GM19193 (cell line): ENCODE results near the gene SPATA33.
A peak's percentile ranks its signal among the peaks of the same experiment; 100 is the strongest.

Experiments
- POLR2A ChIP-seq: IDR thresholded peaks from 4 replicates; pipeline ENCODE4 v1.6.1; 2011; ENCODE audit not compliant: insufficient read depth, insufficient read length; ENCODE audit errors: extremely low read depth

SPATA33 gene

GRCh38 chr16:89695875-89696669 is 38.4 kb downstream of the SPATA33 start:
- TF ChIP-seq POLR2A: no peak

GRCh38 chr16:89696670-89697128 is 39.1 kb downstream of the SPATA33 start:
- TF ChIP-seq POLR2A: peak; percentile 30

GRCh38 chr16:89697161-89697615 is 39.6 kb downstream of the SPATA33 start:
- no peak for TF ChIP-seq POLR2A

GRCh38 chr16:89697616-89698331 is 40.1 kb downstream of the SPATA33 start:
- TF ChIP-seq POLR2A: no peak

- TF ChIP-seq POLR2A: no peak
Observed at GRCh38 chr16:89700100-89700648, 42.5 kb downstream of the SPATA33 start.

GRCh38 chr16:89700649-89701424 is 43.2 kb downstream of the SPATA33 start:
- no peak for TF ChIP-seq POLR2A

- peak; percentile 61 for TF ChIP-seq POLR2A
Observed at GRCh38 chr16:89701425-89702406, 44.1 kb downstream of the SPATA33 start, which contains the start of gene SPATA2L. Gene SPATA2L (minus strand): TSS chr16:89701705. CDS start chr16:89701232, 473 bp downstream.

GRCh38 chr16:89704281-89704680 is 46.6 kb downstream of the SPATA33 start:
- TF ChIP-seq POLR2A: no peak

- TF ChIP-seq POLR2A: no peak
Observed at GRCh38 chr16:89705006-89705405, 47.4 kb downstream of the SPATA33 start.

GRCh38 chr16:89706518-89707260 is 49.1 kb downstream of the SPATA33 start:
- TF ChIP-seq POLR2A: no peak

- no peak for TF ChIP-seq POLR2A
Observed at GRCh38 chr16:89707695-89708094, 50.1 kb downstream of the SPATA33 start.

GRCh38 chr16:89708481-89708931 is 50.9 kb downstream of the SPATA33 start:
- TF ChIP-seq POLR2A: no peak

GRCh38 chr16:89709166-89709565 is 51.5 kb downstream of the SPATA33 start:
- no peak for TF ChIP-seq POLR2A
